Measurements from ENCODE around the gene NTF4. TPM values are rescaled to one million over a fixed set of nuclear protein-coding genes. Genes with fewer than 3 reads are reported as not detected.

Gene NTF4
- total RNA-seq, 2 donors from 2014 or later = not detected

DNA sequence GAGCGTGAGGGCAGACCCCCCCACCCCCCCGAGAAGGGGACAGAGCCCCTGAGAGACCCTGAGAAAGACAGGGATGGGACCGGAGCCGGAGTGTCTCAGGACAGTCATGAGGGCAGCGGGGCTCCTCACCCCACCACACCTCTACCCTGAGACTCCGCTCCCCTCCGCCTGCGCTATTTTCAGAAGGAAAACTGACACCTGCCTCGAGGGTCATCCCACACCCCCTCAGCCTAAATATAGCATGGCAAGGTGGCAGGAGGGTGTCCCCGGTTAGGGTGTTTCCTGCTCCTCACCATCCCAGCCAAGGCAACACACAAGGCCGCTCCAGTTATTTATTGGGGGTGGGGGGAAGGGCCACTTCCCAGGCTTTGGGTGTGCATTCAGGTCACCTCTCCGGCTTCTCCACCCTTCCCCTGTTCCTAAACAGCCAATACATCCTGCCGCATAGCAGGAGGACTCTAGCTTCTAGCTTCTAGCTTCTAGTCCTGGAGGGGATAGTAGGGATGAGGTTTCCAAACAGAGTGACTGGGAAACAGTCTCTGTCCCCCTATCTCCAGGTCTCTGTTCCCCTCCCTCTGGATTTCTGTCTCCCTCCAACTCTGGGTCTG lies 1.4 kb upstream of the NTF4 start:
- H3K9me3 ChIP-seq = no peaks in the 10 kb centered on the region
- intact Hi-C loops (cut with DNase I) = no loop called here
- peaks cover 0 to 7% of the 10 kb centered on the region in 2 donors for H3K27me3 ChIP-seq
- 57 to 73% methylated on average over 11 to 13 of the region's 13 CpGs for WGBS, 2 donors
- ATAC-seq (no peak), DNase-seq (no peak)
- no peaks in the 10 kb centered on the region for H3K36me3 ChIP-seq (replicated peaks in 1 of 2; ENCODE audit: insufficient read depth in 1 of 2, low read depth in 2 of 2)
- peaks cover 12% of the 10 kb centered on the region for H3K4me1 ChIP-seq
- TF ChIP-seq, protein P1, sequence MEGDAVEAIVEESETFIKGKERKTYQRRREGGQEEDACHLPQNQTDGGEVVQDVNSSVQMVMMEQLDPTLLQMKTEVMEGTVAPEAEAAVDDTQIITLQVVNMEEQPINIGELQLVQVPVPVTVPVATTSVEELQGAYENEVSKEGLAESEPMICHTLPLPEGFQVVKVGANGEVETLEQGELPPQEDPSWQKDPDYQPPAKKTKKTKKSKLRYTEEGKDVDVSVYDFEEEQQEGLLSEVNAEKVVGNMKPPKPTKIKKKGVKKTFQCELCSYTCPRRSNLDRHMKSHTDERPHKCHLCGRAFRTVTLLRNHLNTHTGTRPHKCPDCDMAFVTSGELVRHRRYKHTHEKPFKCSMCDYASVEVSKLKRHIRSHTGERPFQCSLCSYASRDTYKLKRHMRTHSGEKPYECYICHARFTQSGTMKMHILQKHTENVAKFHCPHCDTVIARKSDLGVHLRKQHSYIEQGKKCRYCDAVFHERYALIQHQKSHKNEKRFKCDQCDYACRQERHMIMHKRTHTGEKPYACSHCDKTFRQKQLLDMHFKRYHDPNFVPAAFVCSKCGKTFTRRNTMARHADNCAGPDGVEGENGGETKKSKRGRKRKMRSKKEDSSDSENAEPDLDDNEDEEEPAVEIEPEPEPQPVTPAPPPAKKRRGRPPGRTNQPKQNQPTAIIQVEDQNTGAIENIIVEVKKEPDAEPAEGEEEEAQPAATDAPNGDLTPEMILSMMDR (IDR thresholded peaks at IDR 0.05) = no peak
- no peak for TF ChIP-seq POLR2A (IDR thresholded peaks at IDR 0.05)
- H3K27ac ChIP-seq = no peak overlapping the region
- H3K4me3 ChIP-seq = no peak overlapping the region

DNA sequence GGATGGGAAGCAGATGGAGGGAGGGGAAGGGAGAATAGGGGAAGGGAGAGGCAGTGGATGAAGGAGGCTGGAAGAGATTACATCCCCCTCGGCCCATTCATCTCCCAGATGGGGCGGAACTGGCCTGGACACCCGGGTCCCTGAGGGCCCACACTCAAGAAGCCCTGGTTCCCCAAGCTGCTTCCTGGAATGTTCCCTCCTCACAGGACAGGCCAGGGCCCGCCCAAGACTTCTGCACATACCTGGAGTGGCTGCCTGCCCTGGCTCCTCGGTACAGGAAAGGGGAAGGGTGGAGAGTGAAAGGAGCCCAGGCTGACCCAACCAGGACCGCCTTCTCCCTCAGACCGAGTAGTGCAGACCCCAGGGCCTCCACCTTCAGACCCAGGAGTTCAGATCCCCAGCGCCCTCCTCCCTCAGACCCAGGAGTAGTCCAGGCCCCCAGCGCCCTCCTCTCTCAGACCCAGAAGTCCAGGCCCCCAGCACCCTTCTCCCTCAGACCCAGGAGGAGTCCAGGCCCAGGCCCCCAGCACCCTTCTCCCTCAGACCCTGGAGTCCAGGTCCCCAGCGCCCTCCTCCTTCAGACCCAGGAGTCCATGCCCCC lies 489 bp downstream of the NTF4 start:
- TF ChIP-seq POLR2A (IDR thresholded peaks at IDR 0.05) = no peak
- TF ChIP-seq, protein P1 (IDR thresholded peaks at IDR 0.05) = no peak
- WGBS, 2 donors = 62 to 64% methylated on average over 8 to 10 of the region's 10 CpGs
- intact Hi-C loops (cut with DNase I) = no loop called here
- no peak for DNase-seq
- Histone ChIP-seq H3K4me3 (no peak overlapping the region), H3K36me3 (replicated peaks in 1 of 2; ENCODE audit: insufficient read depth in 1 of 2, low read depth in 2 of 2) (no peaks in the 10 kb centered on the region), H3K27ac (no peak overlapping the region), H3K4me1 (peaks cover 12% of the 10 kb centered on the region), H3K27me3 (peaks cover 0 to 7% of the 10 kb centered on the region in 2 donors), H3K9me3 (no peaks in the 10 kb centered on the region)
- no peak for ATAC-seq

DNA sequence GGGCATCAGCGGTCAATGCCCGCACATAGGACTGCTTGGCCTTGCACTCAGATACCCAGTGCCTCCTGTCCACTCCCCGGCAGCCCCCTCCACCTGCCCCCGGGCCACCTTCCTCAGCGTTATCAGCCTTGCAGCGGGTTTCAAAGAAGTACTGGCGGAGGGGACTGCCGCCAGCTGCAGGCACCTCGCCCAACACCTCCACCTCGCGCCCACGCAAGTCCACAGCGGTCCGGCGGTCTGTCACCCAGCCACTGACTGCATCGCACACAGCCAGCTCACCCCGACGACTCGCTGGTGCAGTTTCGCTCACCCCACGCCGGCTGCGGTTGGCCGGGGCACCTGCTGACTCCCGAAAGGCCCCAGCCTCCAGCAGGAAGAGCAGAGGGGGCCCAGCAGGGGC lies 3.2 kb downstream of the NTF4 start:
- WGBS, 2 donors = 55 to 65% methylated on average over 13 to 20 of the region's 25 CpGs

DNA sequence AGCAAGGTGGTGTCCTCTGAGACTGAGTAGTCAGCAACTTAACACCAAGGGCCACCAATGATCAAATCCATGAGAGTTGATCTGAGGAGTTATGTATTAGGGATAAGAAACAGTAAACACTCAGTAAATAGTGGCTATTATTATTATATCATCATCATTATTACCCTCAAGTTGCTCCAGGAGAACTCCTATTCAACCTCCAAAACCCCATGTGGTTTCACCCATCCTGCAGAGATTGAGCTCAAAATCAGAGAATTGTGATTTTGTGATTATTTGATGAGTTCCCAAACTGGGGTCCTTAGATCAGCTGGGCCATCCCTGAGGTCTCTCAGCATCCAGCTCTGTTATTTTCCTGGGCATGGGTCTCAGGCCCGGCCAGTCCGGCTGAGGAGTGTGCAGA lies 3.6 kb downstream of the NTF4 start:
- H3K4me1 ChIP-seq = peaks cover 33% of the 10 kb centered on the region
- no peaks in the 10 kb centered on the region for H3K9me3 ChIP-seq
- H3K27ac ChIP-seq = no peak overlapping the region
- 100% methylated on average over 2 of the region's 2 CpGs for WGBS, 2 donors
- TF ChIP-seq, protein P1 (IDR thresholded peaks at IDR 0.05) = no peak
- TF ChIP-seq POLR2A (IDR thresholded peaks at IDR 0.05) = no peak
- H3K36me3 ChIP-seq (replicated peaks in 1 of 2; ENCODE audit: insufficient read depth in 1 of 2, low read depth in 2 of 2) = no peaks in the 10 kb centered on the region
- intact Hi-C loops (cut with DNase I) = no loop called here
- H3K4me3 ChIP-seq = no peak overlapping the region
- peaks cover 3 to 21% of the 10 kb centered on the region in 2 donors for H3K27me3 ChIP-seq
- ATAC-seq (no peak), DNase-seq (no peak)

More for the DNA sequence above, 3.2 kb downstream of the NTF4 start:
- intact Hi-C loops (cut with DNase I) = no loop called here
- H3K27me3 ChIP-seq = peaks cover 3 to 21% of the 10 kb centered on the region in 2 donors
- no peaks in the 10 kb centered on the region for H3K9me3 ChIP-seq
- no peaks in the 10 kb centered on the region for H3K36me3 ChIP-seq (replicated peaks in 1 of 2; ENCODE audit: insufficient read depth in 1 of 2, low read depth in 2 of 2)
- ATAC-seq = no peak
- no peak overlapping the region for H3K4me3 ChIP-seq
- H3K4me1 ChIP-seq = peaks cover 29% of the 10 kb centered on the region
- no peak overlapping the region for H3K27ac ChIP-seq
- TF ChIP-seq, protein P1 (IDR thresholded peaks at IDR 0.05) = no peak
- no peak for TF ChIP-seq POLR2A (IDR thresholded peaks at IDR 0.05)
- no peak for DNase-seq

DNA sequence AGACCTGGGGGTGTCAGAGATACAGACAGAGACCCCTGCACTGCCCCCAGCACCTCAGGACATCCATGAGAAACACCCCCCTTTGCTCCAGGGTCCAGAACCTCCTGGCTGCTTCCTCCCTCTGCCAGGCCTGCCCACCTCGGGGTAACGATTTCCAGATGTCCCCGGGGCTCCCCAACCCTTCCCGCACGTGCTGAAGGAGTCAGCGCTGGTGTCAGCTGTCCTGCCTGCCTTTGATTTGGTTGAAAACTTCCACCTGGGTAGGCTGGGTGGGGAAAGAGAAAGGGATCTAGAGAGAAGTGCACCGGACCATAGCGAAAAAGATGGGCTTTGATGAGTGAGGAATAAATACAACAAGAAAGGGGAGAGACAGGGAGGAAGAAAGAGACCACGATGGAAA lies 5.6 kb downstream of the NTF4 start:
- Histone ChIP-seq H3K36me3 (replicated peaks in 1 of 2; ENCODE audit: insufficient read depth in 1 of 2, low read depth in 2 of 2) (no peaks in the 10 kb centered on the region), H3K9me3 (no peaks in the 10 kb centered on the region), H3K4me3 (no peak overlapping the region), H3K27ac (no peak overlapping the region), H3K27me3 (peaks cover 3 to 14% of the 10 kb centered on the region in 2 donors), H3K4me1 (peaks cover 25% of the 10 kb centered on the region)
- ATAC-seq = no peak
- TF ChIP-seq, protein P1 (IDR thresholded peaks at IDR 0.05) = no peak
- no peak for TF ChIP-seq POLR2A (IDR thresholded peaks at IDR 0.05)
- no peak for DNase-seq
- intact Hi-C loops (cut with DNase I) = no loop called here
- 72 to 77% methylated on average over 3 to 9 of the region's 9 CpGs for WGBS, 2 donors

All from body of pancreas (tissue), 4 donors.